Fibroblast of pulmonary artery (primary cell): ENCODE data around the gene ST8SIA1.

ENCODE experiments used
- DNase-seq: peaks from one replicate; pipeline ENCODE4 v3.0.0-alpha.2; 2010; ENCODE audit warnings: low read depth
- H3K4me3 ChIP-seq: replicated peaks from 2 replicates; pipeline ENCODE4 v1.5.1; 2011; ENCODE audit warnings: low read depth, mild to moderate bottlenecking, control low read depth, low read length, moderate library complexity
- CTCF ChIP-seq: IDR thresholded peaks from 2 replicates; pipeline ENCODE4 v1.5.1; 2011; ENCODE audit warnings: mild to moderate bottlenecking, control low read depth, low read length, inconsistent platforms; ENCODE audit errors: missing control alignments

The ST8SIA1 gene

DNA sequence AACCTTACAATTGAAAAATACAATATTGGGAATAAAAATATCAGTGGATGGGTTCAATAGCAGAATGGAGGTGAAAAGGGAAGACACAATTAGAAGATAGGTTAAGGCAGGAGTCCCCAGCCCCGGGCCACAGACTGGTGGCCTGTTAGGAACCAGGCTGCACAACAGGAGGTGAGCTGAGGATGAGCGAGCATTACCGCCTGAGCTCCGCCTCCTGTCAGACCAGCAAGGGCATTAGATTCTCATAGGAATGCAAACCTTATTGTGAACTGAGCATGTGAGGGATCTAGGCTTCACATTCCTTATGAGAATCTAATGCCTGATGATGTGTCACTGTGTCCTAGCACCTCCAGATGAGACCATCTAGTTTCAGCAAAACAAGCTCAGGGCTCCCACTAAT is 27.3 kb upstream of the ST8SIA1 start:
- H3K4me3 ChIP-seq = no peak overlapping the region
- no peak for DNase-seq
- TF ChIP-seq CTCF = no peak

GRCh38 chr12:22360774-22361173 is 26.3 kb upstream of the ST8SIA1 start:
- TF ChIP-seq CTCF = no peak
- no peak for DNase-seq
- H3K4me3 ChIP-seq = no peak overlapping the region

- no peak for TF ChIP-seq CTCF
- DNase-seq = no peak
- no peak overlapping the region for H3K4me3 ChIP-seq
Observed at GRCh38 chr12:22357531-22357930, 23.0 kb upstream of the ST8SIA1 start.

GRCh38 chr12:22356231-22356630 is 21.7 kb upstream of the ST8SIA1 start:
- H3K4me3 ChIP-seq = no peak overlapping the region
- no peak for TF ChIP-seq CTCF
- no peak for DNase-seq

- no peak for TF ChIP-seq CTCF
- DNase-seq = no peak
- no peak overlapping the region for H3K4me3 ChIP-seq
Observed at GRCh38 chr12:22355011-22355580, 20.6 kb upstream of the ST8SIA1 start.

DNA sequence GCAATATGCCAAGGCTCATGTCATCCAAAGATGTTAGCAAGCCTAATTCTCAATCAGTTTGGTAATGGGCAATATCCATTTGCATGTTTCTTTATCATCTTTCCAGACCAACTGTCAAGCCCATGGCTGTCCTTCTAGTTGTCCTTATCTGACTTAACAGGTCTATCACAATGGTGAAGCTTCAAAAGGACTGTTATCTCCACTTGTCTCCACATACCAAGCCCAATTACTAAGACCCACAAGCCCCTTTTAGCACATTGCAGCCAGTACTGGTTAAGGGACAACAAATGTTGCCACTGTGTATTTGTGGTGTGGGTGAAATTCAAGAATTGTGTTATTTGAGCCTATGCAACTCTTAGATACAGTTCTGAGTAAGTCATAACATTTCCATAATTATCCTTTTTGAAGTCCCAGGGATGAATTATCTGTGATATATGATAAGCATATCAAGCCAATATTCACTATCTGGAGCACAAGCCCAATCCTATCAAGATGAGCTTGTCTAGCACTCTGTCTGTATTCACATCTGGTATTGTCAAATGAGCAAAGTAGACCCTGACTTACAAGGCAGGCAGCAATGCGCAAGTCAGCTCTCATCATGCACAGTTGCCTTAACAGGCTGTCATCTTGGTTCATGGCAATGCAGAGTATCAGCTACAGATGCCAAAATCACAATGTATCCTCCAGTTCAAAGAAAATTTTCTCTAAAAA is 19.3 kb upstream of the ST8SIA1 start:
- TF ChIP-seq CTCF = no peak
- DNase-seq = no peak

GRCh38 chr12:22350886-22351285 is 16.4 kb upstream of the ST8SIA1 start:
- no peak for DNase-seq
- H3K4me3 ChIP-seq = no peak overlapping the region
- no peak for TF ChIP-seq CTCF

More for the DNA sequence above, 19.3 kb upstream of the ST8SIA1 start:
- H3K4me3 ChIP-seq = no peak overlapping the region
